Activated naive CD4-positive, alpha-beta T cell treated with anti-CD3 and anti-CD28 coated beads, Interleukin-2, amount 50 U/mL, for 16 hours (primary cell): ENCODE results near the gene HECTD2.
"Not testable (repeated sequence)": the region's sequence is repeated elsewhere in the genome, so short reads cannot be mapped to it uniquely, and the experiment has no call there.

ENCODE experiments used
- DNase-seq: peaks from one replicate; pipeline ENCODE4 v3.0.0-alpha.2; 2020

The HECTD2 gene

GRCh38 chr10:91477236-91477635 is 67.1 kb downstream of the HECTD2 start:
- no peak for DNase-seq

- DNase-seq = no peak
Observed at GRCh38 chr10:91479583-91479982, 69.4 kb downstream of the HECTD2 start.

DNA sequence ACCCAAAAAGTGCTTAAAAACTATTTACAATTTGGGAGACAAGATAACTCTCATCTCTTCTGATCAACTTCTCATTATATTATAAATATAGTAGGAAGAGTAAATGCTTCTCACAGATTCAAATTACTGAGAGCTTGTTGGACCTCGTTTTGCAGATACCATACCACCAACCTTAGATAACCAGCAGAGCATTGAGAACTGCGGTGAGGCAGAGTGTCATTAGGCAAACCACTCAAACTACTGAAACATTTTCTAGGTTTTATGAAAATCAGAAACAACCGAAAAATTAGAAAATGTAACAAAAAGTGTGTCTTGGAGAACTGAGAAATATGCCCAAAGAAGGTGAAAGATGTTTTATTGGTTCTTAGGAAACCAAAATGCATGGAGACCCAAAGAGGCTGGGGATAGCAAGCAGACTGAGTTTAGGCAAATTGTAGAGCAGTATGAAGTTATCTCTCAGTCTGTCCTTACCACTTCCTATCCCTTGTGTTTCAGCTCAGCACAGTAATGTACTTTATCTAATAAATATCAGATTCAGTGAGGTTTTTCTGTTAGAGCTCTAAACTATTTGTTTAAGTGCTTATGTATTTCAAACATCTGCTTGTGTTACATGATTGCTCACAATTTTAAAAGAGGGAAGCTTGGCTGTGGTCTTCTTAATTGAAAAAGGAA is 77.9 kb downstream of the HECTD2 start:
- no peak for DNase-seq

GRCh38 chr10:91493313-91493712 is 83.2 kb downstream of the HECTD2 start:
- DNase-seq = no peak

DNA sequence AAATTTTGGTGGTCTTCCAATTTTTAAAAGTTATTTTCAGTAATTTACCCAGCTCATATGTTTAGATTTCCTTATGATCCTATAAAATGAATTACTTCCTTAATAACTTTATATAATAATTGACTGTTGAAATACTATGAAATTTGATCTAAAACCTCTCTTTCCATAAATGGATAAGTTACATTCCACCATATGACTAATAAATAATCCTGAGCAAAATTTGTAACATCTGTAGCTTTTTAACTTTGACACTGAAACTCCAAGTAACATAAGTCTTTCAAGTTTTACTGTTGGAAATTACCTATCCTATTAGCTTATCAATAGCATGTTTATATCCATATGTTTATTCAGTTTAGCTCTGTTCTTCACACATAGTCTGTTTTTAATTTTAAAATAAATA is 85.3 kb downstream of the HECTD2 start:
- no peak for DNase-seq

GRCh38 chr10:91496016-91496415 is 85.9 kb downstream of the HECTD2 start:
- no peak for DNase-seq

DNA sequence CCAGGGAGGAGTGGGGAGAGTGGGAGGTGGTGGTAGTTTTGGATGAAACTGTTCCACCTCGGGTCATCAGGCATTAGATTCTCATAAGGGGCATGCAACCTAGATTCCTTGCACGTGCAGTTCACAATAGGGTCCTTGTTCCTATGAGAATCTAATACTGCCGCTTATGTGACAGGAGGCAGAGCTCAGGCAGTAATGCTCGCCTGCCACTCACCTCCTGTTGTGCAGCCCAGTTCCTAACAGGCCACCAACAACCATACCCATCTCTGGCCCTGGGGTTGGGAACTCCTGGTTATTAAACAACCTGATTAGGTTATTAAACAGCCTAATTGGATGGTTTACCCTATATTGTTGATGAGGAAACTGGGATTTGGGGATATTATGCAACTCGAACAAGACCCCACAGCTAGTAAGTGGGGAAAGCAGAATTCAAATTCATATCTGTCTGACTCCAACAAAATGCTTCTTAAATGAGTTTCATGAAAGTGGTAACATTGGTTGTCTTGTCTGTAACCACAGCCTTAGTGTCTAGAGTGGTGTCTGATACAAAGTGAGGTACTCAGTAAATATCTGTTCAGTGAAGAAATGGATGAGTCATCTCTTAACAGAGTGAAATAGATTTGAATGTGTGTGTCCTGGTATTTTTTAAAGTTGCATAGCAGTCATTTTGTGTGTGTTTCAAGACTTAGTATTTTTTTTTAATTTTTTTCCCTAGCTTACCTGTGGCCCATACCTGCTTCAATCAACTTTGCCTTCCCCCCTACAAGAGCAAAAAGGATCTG is 101.6 kb downstream of the HECTD2 start:
- no peak for DNase-seq

DNA sequence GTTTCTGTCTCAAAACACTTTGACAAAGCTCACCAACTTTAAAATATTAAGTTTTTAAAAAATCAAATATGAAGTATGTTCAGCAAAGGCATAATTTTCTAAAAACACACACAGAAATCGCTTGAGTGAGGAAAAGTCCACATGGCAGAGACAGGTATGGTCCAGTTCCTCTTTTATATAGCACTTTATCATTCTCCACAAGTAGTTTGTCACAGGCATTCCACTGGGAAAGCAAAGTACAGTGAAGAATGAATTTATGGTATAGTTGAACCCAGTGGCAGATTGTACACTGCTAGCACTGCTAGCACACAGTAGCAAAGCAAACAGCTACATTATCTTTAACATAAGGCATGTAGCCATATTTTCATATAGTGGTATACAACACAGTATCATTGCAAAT is 102.3 kb downstream of the HECTD2 start:
- DNase-seq = no peak

DNA sequence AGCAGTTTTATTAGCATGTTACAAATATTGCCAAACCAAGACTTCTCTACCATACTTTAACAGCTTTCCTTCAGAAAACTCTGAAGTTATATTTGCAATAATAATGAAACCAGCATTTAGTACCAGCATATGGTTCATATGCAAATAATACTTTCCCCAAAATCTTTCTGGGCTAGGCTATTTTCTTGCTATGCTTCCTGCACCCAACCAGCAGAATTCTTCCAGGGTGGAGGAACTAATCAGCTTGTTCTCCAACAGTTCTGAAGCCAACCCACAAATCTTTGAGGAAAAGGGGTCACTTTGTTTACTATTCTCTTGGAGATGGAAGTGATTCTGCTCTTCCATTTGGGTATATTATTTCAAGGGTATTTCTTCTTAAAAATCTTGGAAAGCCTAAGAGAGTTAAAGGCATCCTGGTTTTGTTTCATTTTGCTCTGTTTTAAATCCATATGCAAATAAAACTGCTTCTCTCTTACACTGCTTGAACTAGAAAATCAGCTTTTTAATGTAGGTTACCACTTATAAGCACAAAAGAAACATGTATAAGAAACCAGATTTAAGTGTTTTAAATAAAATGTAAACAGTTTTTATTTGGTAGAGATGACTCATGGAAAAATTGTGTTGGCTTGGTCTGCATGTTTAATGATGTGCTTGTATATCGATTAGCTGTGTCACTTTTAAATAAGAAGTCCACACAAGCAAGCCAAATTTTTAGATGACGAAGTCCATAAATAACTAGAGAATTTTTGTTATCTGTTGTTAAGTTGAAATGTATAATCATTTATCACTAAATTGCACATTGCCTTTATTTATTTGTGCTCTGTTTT is 103.7 kb downstream of the HECTD2 start:
- no peak for DNase-seq

- no peak for DNase-seq
Observed at GRCh38 chr10:91514787-91515186, 104.6 kb downstream of the HECTD2 start.

GRCh38 chr10:91517394-91517793 is 107.2 kb downstream of the HECTD2 start:
- no peak for DNase-seq

- DNase-seq = no peak
Observed at GRCh38 chr10:91519899-91520514, 109.9 kb downstream of the HECTD2 start.

GRCh38 chr10:91520661-91521060 is 110.5 kb downstream of the HECTD2 start:
- no peak for DNase-seq

GRCh38 chr10:91521439-91521838 is 111.3 kb downstream of the HECTD2 start:
- no peak for DNase-seq

DNA sequence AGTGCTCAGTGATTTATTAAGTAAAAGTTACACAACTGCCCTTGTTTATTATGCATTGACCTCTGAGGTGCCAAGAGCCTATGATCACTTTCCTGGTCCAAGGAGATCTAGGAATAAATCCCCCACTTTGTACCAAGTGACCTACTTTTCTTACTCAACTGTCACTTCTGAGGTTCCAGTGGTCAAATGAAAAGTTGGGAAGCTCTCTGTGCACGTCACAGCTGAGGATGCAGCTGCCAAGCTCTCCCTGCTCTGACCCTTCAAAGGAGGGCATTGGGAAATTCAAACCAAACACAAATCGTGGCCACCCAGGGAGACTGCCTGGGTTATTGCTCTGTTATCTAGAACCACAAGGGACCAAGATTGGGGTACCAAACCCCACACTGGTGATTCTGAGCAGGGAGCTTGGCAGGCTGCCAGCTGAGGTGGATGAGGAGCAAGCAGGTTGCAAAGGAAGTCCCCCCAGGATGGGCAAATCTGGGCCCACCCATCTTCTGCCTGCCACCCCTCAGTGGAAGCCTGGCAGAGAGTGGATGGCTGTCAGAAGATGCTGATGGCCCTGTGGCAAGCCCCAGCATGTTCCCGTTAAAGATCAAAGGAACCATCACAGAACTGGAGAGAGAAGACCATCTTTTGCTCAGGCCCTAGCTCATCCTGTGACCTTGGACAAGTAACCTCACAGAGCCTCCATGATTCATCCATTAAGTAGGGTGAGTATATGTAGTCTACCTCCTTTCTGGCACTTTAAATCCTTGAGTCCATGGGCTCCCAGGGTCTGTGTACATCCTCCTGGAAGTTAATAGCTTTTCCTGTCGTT is 116.0 kb downstream of the HECTD2 start:
- no peak for DNase-seq

DNA sequence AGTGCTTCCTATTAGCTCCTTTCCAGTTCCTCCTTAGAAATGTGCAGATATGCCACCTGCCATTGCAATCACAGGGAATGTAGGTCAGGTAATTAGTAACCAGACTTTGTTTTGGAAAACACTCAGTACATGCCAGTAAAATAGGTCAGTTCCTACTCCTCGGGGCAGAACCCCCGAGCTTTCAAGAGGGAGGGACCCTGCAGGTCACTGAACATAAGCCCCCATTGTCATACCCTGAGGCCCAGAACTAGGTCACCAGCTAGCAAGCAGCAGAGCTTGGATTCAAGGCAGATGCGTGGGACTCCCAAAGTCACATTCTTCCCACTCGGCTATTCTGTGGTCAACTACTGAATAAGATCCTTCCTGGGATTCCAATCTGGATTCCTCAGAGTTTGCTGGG is 117.9 kb downstream of the HECTD2 start:
- no peak for DNase-seq

DNA sequence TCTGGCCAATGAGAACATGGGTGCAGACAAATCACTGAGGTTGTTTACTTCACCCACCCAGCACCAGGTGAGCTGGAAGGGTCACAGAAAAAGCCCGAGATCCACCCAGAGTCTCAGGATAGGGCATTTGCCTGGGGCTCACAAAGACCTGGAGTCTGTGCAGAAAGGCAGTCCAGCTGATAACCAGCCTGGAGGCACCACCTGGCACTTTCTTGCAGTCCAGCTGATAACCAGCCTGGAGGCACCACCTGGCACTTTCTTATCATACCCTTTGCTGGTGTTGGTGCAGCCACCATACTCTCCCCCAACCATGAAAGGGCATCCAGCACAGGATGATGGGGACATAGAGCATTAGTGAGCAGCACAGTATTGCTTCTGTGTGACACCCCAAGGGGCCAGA is 118.6 kb downstream of the HECTD2 start:
- DNase-seq = no peak

GRCh38 chr10:91534789-91535188 is 124.6 kb downstream of the HECTD2 start:
- DNase-seq = not testable (repeated sequence)

- no peak for DNase-seq
Observed at GRCh38 chr10:91536111-91536510, 126.0 kb downstream of the HECTD2 start.

GRCh38 chr10:91536733-91537132 is 126.6 kb downstream of the HECTD2 start:
- no peak for DNase-seq

- DNase-seq = no peak
Observed at GRCh38 chr10:91537614-91538383, 127.7 kb downstream of the HECTD2 start.

DNA sequence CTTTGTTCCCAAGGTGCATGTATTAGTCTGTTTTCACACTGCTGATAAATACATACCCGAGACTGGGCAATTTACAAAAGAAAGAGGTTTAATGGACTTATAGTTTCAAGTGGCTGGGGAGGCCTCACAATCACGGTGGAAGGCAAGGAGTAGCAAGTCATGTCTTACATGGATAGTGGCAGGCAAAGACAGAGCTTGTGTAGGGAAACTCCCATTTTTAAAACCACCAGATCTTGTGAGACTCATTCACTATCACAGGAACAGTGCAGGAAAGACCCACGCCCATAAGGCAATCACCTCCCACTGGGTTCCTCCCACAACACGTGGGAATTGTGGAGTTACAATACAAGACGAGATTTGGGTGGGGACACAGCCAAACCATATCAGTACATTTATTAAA is 129.8 kb downstream of the HECTD2 start:
- DNase-seq = no peak
